HCT116 (cell line): ENCODE results near the gene ABHD12. TPM values are rescaled to one million over a fixed set of nuclear protein-coding genes. Genes with fewer than 3 reads are reported as not detected.

Experiments used
- ATAC-seq: fragments of 200-7000 bp; cut with Tn5 transposase; 2 replicates; pipeline ENCODE4 v1.9.1; 2020; ENCODE audit warnings: mild to moderate bottlenecking, moderate library complexity
- BruUV-seq: library from RNA; stranded (reverse); fragments of 400-500 nt; replicated peaks from 2 replicates; lab custom pipeline; 2021; lab: Mats Ljungman, UMichigan
- CTCF ChIA-PET: fragments of 300-600 bp; sonication (Branson Sonifier 250); formaldehyde crosslinking; loops from one replicate; lab custom pipeline; 2021; ENCODE audit warnings: antibody characterized with exemption; lab: Charles Lee
- POLR2A ChIA-PET: fragments of 300-600, 350-600 bp; sonication (Branson Sonifier 250); formaldehyde crosslinking; loops from one replicate; lab custom pipeline; 2021; ENCODE audit warnings: antibody characterized with exemption; lab: Charles Lee
- RAD21 ChIA-PET, 2 experiments: fragments of 300-600 bp; sonication (Branson Sonifier 250); formaldehyde crosslinking; loops; one replicate each; lab custom pipeline; 2023; ENCODE audit warnings: low total read pairs in 2 of 2; ENCODE audit not compliant: uncharacterized antibody in 2 of 2, unreplicated experiment in 2 of 2, low non-redundant PET in 1 of 2; lab: Charles Lee
- DNase-seq: peaks from one replicate; pipeline ENCODE4 v3.0.0-alpha.2; 2010; ENCODE audit warnings: low read depth, low spot score
- H2AFZ ChIP-seq: fragments of 200-600 bp; shearing (Covaris generic), sonication (generic); 2 replicates; pipeline ENCODE4 v1.6.1; 2017; ENCODE audit warnings: low read depth, mixed run types, mixed read lengths, antibody characterized with exemption, low read length; ENCODE audit not compliant: poor library complexity, severe bottlenecking
- H3K27ac ChIP-seq: 2 replicates; pipeline ENCODE4 v1.5.1; 2012; ENCODE audit warnings: low read depth, low read length
- H3K27me3 ChIP-seq: fragments of 200-600 bp; sonication (generic); 2 replicates; pipeline ENCODE4 v1.6.1; 2016; ENCODE audit warnings: mixed run types, low read length, mixed read lengths; ENCODE audit not compliant: insufficient read depth
- H3K36me3 ChIP-seq, 2 experiments: fragments of 200-500 bp in 1 of 2; fragments of 200-600 bp in 1 of 2; sonication (Bioruptor generic) in 1 of 2; sonication (generic) in 1 of 2; 2 replicates each; pipeline versions ENCODE4 v1.5.1 to v1.6.1; 2014 to 2016; ENCODE audit warnings: low read length in 2 of 2, inconsistent platforms in 1 of 2, mixed read lengths in 1 of 2, mixed run types in 1 of 2; ENCODE audit not compliant: insufficient read depth in 2 of 2, control insufficient read depth in 1 of 2
- H3K4me1 ChIP-seq, 2 experiments: fragments of 200-600 bp in 1 of 2; sonication (generic) in 1 of 2; 2 replicates each; pipeline versions ENCODE4 v1.5.1 to v1.6.1; 2012 to 2017; ENCODE audit warnings: low read length in 2 of 2, inconsistent platforms in 1 of 2, mild to moderate bottlenecking in 1 of 2, mixed read lengths in 1 of 2, mixed run types in 1 of 2, moderate library complexity in 1 of 2; ENCODE audit not compliant: insufficient read depth in 2 of 2, control insufficient read depth in 1 of 2
- H3K4me2 ChIP-seq: fragments of 200-600 bp; sonication (generic); 2 replicates; pipeline ENCODE4 v1.6.1; 2017; ENCODE audit warnings: mixed run types, low read length, mixed read lengths
- H3K4me3 ChIP-seq, 2 experiments: fragments of 200-600 bp in 1 of 2; sonication (generic) in 1 of 2; replicated peaks in 1 of 2; 2 replicates each; pipeline ENCODE4 v1.5.1; 2011 to 2016; ENCODE audit warnings: low read length in 2 of 2, control low read depth in 1 of 2, low read depth in 1 of 2, mild to moderate bottlenecking in 1 of 2, mixed read lengths in 1 of 2, mixed run types in 1 of 2
- H3K79me2 ChIP-seq: fragments of 200-600 bp; sonication (generic); 2 replicates; pipeline ENCODE4 v1.6.1; 2017; ENCODE audit warnings: mild to moderate bottlenecking, mixed run types, low read length, moderate library complexity, mixed read lengths; ENCODE audit not compliant: insufficient read depth
- H3K9ac ChIP-seq: fragments of 200-600 bp; sonication (generic); 2 replicates; pipeline ENCODE4 v1.6.1; 2016; ENCODE audit warnings: low read length, mixed read lengths
- H3K9me2 ChIP-seq: fragments of 200-600 bp; sonication (generic), shearing (Covaris generic); 2 replicates; pipeline ENCODE4 v1.6.1; 2017; ENCODE audit warnings: mixed run types, mild to moderate bottlenecking, moderate library complexity; ENCODE audit not compliant: insufficient read depth
- H3K9me3 ChIP-seq, 2 experiments: fragments of 200-500 bp in 1 of 2; fragments of 200-600 bp in 1 of 2; sonication (Bioruptor generic) in 1 of 2; sonication (generic) in 1 of 2; 2 replicates each; pipeline ENCODE4 v1.6.1; 2014 to 2017; ENCODE audit warnings: low read length in 2 of 2, mixed read lengths in 2 of 2, inconsistent platforms in 1 of 2, low read depth in 1 of 2, mild to moderate bottlenecking in 1 of 2, mixed run types in 1 of 2, moderate library complexity in 1 of 2; ENCODE audit not compliant: control insufficient read depth in 1 of 2, insufficient read depth in 1 of 2
- H4K20me1 ChIP-seq: fragments of 200-600 bp; sonication (generic), shearing (Covaris generic); 2 replicates; pipeline ENCODE4 v1.6.1; 2017; ENCODE audit warnings: mixed run types, mild to moderate bottlenecking, moderate library complexity; ENCODE audit not compliant: insufficient read depth
- CBX3 ChIP-seq: IDR thresholded peaks from 2 replicates; pipeline ENCODE4 v1.6.1; 2012; ENCODE audit warnings: low read depth
- CTCF ChIP-seq, 3 experiments: fragments of 200-600 bp in 1 of 3; sonication (generic) in 1 of 3; IDR thresholded peaks in 2 of 3; conservative IDR thresholded peaks in 1 of 3; 2 replicates each; pipeline ENCODE4 v1.5.1; 2012 to 2017; ENCODE audit warnings: low read depth in 2 of 3, low read length in 2 of 3, antibody characterized with exemption in 1 of 3, borderline replicate concordance in 1 of 3, control low read depth in 1 of 3, mild to moderate bottlenecking in 1 of 3, mixed read lengths in 1 of 3, mixed run types in 1 of 3, moderate library complexity in 1 of 3; ENCODE audit not compliant: insufficient read depth in 1 of 3
- EGR1 ChIP-seq: IDR thresholded peaks from 2 replicates; pipeline ENCODE4 v1.6.1; 2012; ENCODE audit warnings: low read depth
- EZH2phosphoT487 ChIP-seq: fragments of 200-600 bp; IDR thresholded peaks from 2 replicates; pipeline ENCODE4 v1.6.1; 2018; ENCODE audit warnings: antibody characterized with exemption, borderline replicate concordance
- JUND ChIP-seq: IDR thresholded peaks from 2 replicates; pipeline ENCODE4 v1.6.1; 2012
- MAX ChIP-seq: IDR thresholded peaks from 2 replicates; pipeline ENCODE4 v1.6.1; 2012
- POLR2A ChIP-seq: IDR thresholded peaks from 2 replicates; pipeline ENCODE4 v1.7.0; 2011; ENCODE audit warnings: borderline replicate concordance; ENCODE audit not compliant: insufficient read depth, insufficient read length; ENCODE audit errors: extremely low read depth
- POLR2AphosphoS5 ChIP-seq: IDR thresholded peaks from 2 replicates; pipeline ENCODE4 v1.6.1; 2011; ENCODE audit warnings: mild to moderate bottlenecking, low read depth, low read length, moderate library complexity
- TCF7L2 ChIP-seq: IDR thresholded peaks from 2 replicates; pipeline ENCODE4 v1.7.0; 2011; ENCODE audit warnings: borderline replicate concordance, inconsistent platforms; ENCODE audit not compliant: insufficient read depth, insufficient read length; ENCODE audit errors: extremely low read depth
- ZFX ChIP-seq: fragments of 450-650 bp; IDR thresholded peaks from 2 replicates; pipeline ENCODE4 v1.6.1; 2017
- intact Hi-C: fragments of 100-400 bp; cut with micrococcal nuclease; formaldehyde crosslinking; loops from 2 replicates; pipeline ENCODE4 v1.10.0; 2022
- total RNA-seq: library from RNA; stranded (reverse); gene quantifications from one replicate; pipeline ENCODE4 v1.2.1, GENCODE V29; 2021; ENCODE audit not compliant: unreplicated experiment

Gene ABHD12
- total RNA-seq, 1 experiment from 2014 or later: 31.7 TPM

GRCh38 chr20:25389858-25390537 is 637 bp downstream of the ABHD12 start:
- peak overlapping the region; percentile 54 for H2AFZ ChIP-seq
- H3K9ac ChIP-seq: peak overlapping the region; percentile 92
- ATAC-seq: peak; percentile 78
- no peaks in the 10 kb centered on the region for H4K20me1 ChIP-seq
- peak overlapping the region; percentile 81 to 96 for H3K4me3 ChIP-seq
- no peaks in the 10 kb centered on the region for H3K9me3 ChIP-seq
- BruUV-seq: no TSS peak
- CTCF ChIA-PET: interaction anchor here (1.0 kb wide), 1 partner anchor 9 kb away, joined by 9 read pairs; no protein-coding TSS in a partner anchor
- peaks cover 42% of the 10 kb centered on the region for H3K79me2 ChIP-seq
- POLR2A ChIA-PET: no interaction called here
- TF ChIP-seq CBX3 (no peak), EZH2phosphoT487 (no peak), POLR2A (no peak), POLR2AphosphoS5 (peak; percentile 40; the same call in 1 of the 2 replicates), MAX (no peak), JUND (no peak), TCF7L2 (no peak), ZFX (peak; percentile 77), EGR1 (peak; percentile 67), CTCF (IDR thresholded peaks at IDR 0.05 in 2 of 3, conservative IDR thresholded peaks at IDR 0.05 in 1 of 3; ENCODE audit: borderline replicate concordance in 1 of 3, insufficient read depth in 1 of 3, low read depth in 2 of 3, low read length in 2 of 3) (no peak)
- H3K27me3 ChIP-seq: no peaks in the 10 kb centered on the region
- peak overlapping the region; percentile 96 for H3K27ac ChIP-seq
- H3K36me3 ChIP-seq: no peaks in the 10 kb centered on the region
- RAD21 ChIA-PET: no interaction called here
- no peak for DNase-seq
- H3K9me2 ChIP-seq: no peaks in the 10 kb centered on the region
- H3K4me1 ChIP-seq: peaks cover 9 to 13% of the 10 kb centered on the region in 2 experiments; a peak in 3 of 4 replicates
- H3K4me2 ChIP-seq: peak overlapping the region; percentile 83
- intact Hi-C loops: loop anchor here (2.0 to 10.0 kb wide), 2 partner anchors 79 to 325 kb away; no protein-coding TSS in a partner anchor
